HG03103 (cell line): ENCODE results near the gene TASP1.

Experiments used
- ATAC-seq: cut with Tn5 transposase; IDR thresholded peaks from one replicate; pipeline ENCODE4 v1.9.1; 2021; ENCODE audit warnings: low read depth; ENCODE audit not compliant: unreplicated experiment

TASP1 gene

GRCh38 chr20:13452470-13453124, 186.1 kb downstream of the TASP1 start:
- no peak for ATAC-seq

GRCh38 chr20:13449868-13450434, 188.8 kb downstream of the TASP1 start:
- ATAC-seq: no peak

GRCh38 chr20:13447385-13448180, 191.1 kb downstream of the TASP1 start:
- no peak for ATAC-seq

DNA sequence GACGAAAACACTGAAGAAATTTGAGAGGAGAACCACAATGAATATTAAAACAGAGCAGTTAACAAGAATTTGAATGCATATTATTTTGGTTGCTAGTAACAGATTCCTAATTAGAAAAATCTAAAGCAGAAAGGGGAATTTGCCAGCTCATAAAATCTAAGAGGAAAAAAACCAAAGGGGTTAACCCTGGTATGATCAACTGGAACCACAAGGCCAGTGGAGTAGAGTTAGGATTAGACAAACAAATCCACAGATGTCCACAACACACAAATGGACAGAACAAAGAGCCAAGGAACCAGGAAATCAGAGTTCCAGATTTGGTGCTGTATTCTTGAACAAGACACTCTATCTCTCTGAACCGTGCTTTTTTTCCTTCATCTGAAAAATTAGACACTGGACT, 195.0 kb downstream of the TASP1 start:
- ATAC-seq: no peak

DNA sequence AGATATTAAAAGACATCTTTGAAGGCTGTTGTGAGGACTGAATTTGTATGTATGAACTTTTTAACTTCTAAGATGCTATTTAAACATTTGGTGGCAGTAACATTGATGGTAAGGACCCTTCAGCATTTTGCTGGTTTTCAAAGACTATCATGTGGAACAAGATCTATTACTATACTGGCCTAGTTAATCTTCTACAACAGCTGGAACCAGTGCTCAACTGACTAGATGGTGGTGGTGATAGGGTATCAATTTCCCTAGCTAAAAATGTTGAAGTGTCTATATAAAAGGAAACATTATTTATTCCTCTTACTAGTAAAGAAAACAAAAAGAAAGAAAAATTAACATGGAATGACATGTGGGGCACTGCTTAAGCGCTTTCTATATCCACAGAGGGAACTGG, 195.7 kb downstream of the TASP1 start:
- ATAC-seq: no peak

- no peak for ATAC-seq
Observed at GRCh38 chr20:13441388-13441787, 197.3 kb downstream of the TASP1 start.

- no peak for ATAC-seq
Observed at GRCh38 chr20:13436530-13436929, 202.2 kb downstream of the TASP1 start.

GRCh38 chr20:13432126-13432525, 206.6 kb downstream of the TASP1 start:
- no peak for ATAC-seq

DNA sequence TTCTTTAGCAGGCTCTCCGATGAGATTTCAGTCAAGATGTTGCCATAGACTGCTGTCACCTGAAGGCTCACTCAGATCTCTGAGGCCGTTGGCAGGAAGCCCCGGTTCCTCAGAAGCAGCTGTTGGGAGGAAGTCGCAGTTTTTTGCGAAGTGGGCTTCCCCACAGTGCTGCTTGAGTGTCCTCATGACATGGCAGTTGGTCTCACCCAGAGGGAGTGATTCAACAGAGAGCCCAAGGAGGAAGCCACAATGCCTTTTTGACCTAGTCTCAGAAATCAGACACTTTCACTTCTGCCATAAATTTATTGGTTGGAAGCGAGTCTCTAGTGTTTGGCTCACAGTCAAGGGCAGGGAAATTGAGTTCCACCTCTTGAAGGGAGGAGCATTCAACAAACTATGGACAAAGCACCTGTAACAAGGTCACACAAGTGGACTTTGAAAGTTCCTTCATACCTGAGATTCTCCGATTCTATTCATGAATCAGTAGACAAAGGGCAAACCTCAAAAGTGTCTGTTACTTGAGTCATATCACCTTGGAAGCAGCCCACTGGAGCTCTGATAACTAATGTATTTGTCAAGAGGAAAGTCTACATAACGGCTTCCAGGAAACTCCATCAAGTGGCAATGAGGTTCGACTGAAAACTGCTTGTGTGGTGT, 208.3 kb downstream of the TASP1 start:
- no peak for ATAC-seq

DNA sequence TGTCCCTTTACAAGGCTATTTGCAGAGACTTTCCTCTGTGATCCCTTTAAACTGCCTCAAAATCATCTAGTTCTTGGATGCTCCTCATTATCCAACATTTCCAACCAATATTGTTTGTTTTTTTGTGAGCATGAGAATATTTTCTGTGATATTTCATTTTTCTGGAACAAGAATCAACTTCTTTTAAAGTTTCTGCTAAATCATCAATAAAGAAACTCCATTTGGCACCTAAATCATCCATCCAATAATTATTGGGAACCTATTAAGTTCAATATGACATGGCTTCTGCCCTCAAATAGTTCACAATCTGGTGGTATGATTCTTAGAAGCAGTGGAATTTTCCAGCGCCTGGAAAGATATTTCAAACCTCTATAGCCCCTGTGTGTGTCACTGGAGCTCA, 210.0 kb downstream of the TASP1 start:
- no peak for ATAC-seq

DNA sequence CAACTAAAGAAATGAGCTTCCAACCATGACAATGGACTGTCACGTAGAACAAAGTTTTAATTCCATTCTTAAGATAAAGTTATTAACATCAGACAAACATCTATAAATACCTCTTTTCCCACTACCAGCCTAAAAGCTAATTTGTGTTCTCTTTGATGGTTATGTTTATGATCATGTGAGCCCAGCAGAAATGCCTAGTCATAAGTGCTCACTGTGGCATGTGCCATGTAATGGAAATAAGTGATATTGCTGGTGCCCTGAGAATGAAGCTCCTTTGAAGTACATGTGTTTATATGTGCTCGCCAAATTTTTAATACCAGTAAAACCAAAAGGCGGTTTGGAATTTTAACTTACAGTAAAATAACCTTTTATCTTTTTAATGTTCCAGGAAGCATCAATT, 211.9 kb downstream of the TASP1 start:
- ATAC-seq: no peak

- ATAC-seq: no peak
Observed at GRCh38 chr20:13425381-13426135, 213.2 kb downstream of the TASP1 start.

- ATAC-seq: no peak
Observed at GRCh38 chr20:13424174-13424833, 214.4 kb downstream of the TASP1 start.

- ATAC-seq: no peak
Observed at GRCh38 chr20:13423472-13424173, 215.1 kb downstream of the TASP1 start.

DNA sequence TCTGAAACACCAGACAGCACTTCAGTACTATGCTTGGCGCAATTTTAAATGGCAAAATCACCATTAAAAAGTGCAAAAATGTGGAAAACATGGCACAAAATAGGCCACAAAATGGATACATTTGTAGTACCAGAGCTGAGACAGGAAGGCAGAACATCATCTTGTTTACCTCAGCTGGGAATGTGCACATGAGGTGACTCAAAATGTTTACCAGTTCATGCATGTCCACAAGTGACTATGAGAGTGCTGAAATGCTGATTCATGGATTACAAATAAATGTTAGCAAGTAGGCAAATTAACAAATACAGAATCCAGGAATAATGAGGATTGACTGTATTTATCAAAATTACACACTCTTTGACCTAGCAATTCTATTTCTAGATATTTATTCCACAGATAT, 216.1 kb downstream of the TASP1 start:
- no peak for ATAC-seq

DNA sequence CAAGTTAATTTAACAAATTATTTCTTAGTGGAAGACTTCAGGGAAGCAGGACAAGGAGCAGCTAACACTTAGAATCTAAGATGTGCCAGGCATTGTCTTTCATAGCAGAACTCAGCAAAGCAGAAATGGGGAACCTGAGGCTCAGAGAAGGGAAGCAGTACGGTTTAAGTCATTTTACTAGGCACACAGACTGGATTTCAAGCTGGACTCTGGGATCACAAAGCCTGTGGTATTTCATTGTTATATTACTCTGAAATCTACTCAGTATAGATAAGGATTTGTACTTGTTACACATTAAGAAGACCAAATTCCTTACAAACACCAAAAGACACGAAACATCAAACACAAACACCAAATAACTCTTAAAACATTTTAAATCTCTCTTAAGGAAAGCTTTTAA, 218.1 kb downstream of the TASP1 start:
- ATAC-seq: no peak

- no peak for ATAC-seq
Observed at GRCh38 chr20:13419477-13419876, 219.3 kb downstream of the TASP1 start.

- ATAC-seq: no peak
Observed at GRCh38 chr20:13418263-13419229, 220.2 kb downstream of the TASP1 start.
